Esophagus (tissue), 2 donors: ENCODE data around the gene ADD2. TPM values are rescaled to one million over a fixed set of nuclear protein-coding genes. Genes with fewer than 3 reads are reported as not detected.
"Not testable (repeated sequence)": the region's sequence is repeated elsewhere in the genome, so short reads cannot be mapped to it uniquely, and the experiment has no call there.

ENCODE experiments used
- H3K27ac ChIP-seq, 2 donors: one replicate each; pipeline ENCODE4 v1.5.1; 2013; ENCODE audit warnings: low read depth in 2 of 2, mild to moderate bottlenecking in 2 of 2, inconsistent platforms in 1 of 2, low read length in 1 of 2, moderate library complexity in 1 of 2
- H3K27me3 ChIP-seq, 2 donors: one replicate each; pipeline ENCODE4 v1.6.1; 2013; ENCODE audit warnings: low read length in 2 of 2, control low read depth in 1 of 2, mild to moderate bottlenecking in 1 of 2; ENCODE audit not compliant: insufficient read depth in 2 of 2, control insufficient read depth in 1 of 2
- H3K36me3 ChIP-seq, 2 donors: one replicate each; pipeline ENCODE4 v1.6.1; 2013; ENCODE audit warnings: low read length in 1 of 2; ENCODE audit not compliant: control insufficient read depth in 2 of 2, insufficient read depth in 2 of 2
- H3K4me1 ChIP-seq, 2 donors: one replicate each; pipeline ENCODE4 v1.6.1; 2013; ENCODE audit warnings: low read length in 1 of 2; ENCODE audit not compliant: control insufficient read depth in 2 of 2, insufficient read depth in 2 of 2
- H3K4me3 ChIP-seq, 2 donors: one replicate each; pipeline ENCODE4 v1.5.1; 2013; ENCODE audit warnings: low read length in 2 of 2, mild to moderate bottlenecking in 2 of 2, low read depth in 1 of 2, moderate library complexity in 1 of 2
- H3K9me3 ChIP-seq, 2 donors: one replicate each; pipeline ENCODE4 v1.6.1; 2013; ENCODE audit warnings: mild to moderate bottlenecking in 2 of 2, low read depth in 1 of 2, low read length in 1 of 2, moderate library complexity in 1 of 2; ENCODE audit not compliant: control insufficient read depth in 2 of 2, insufficient read depth in 1 of 2
- WGBS, 2 donors: extraction: QIAGEN DNeasy Blood & Tissue Kit; methylation state at CpG; one replicate each; pipeline ENCODE4 v1.1.7; 2013; 5-methylcytosine and 5-hydroxymethylcytosine counted together
- polyA plus RNA-seq, 2 donors: library from polyadenylated mRNA; stranded (reverse); fragments of 200-250 nt; gene quantifications; one replicate each; pipeline ENCODE4 v1.2.3, GENCODE V29; 2013
- donor health status: healthy with polysubstance abuse.
- donor health status: Bipolar disorder and iron deficiency.

ADD2 gene
- polyA plus RNA-seq, 2 donors: 0.09 to 0.12 TPM

DNA sequence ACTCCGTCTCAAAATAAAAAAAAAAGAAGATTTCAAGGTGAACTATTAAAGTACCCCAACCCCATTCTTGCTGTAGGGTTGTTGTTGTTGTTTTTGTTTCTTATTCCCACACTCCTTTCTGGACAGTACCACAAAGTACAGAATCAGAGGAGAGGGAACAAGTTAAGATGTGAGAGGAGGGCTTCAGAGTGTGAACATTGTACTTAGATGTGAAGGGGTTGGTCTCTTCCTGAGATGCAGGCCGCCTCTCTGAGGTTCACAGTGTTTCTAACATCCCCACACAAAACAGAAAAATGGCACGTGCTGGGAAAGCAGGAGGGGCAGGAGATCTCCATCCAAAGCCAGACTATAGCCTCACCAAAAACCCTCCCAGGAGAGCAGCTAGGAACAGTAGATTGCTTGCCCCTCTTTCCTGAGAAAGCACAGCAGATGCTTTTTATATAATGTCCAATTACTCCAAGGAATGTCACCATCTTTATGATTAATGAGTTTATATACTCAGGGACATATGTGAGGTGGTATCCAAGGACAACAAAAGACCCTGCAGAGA, 22.6 kb downstream of the ADD2 start:
- H3K27ac ChIP-seq: no peak overlapping the region
- H3K9me3 ChIP-seq: peaks cover 0 to 4% of the 10 kb centered on the region in 2 donors
- H3K36me3 ChIP-seq: no peaks in the 10 kb centered on the region
- H3K4me1 ChIP-seq: no peaks in the 10 kb centered on the region
- H3K27me3 ChIP-seq: no peaks in the 10 kb centered on the region
- no peak overlapping the region for H3K4me3 ChIP-seq
- 69 to 73% methylated on average over 3 of the region's 3 CpGs for WGBS, 2 donors

DNA sequence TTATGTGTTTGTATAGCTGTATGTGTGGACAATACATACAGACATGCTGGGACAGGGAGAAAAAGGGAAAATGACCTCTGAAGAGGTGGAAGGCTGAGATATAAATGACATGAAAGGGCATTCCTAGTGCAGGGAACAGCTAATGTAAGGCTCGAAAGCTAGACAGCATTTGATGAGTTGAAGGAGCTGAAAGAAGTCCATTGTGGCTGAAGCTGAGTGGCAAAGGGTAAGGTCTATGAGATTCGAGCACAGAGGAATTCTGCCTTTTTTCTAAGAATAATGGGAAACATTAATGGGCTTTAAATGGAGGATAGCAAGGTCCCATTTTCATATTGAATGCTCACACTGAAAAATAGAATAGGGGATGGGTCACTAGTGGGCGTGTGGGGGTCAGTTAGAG, 23.6 kb downstream of the ADD2 start:
- Histone ChIP-seq H3K4me1 (no peaks in the 10 kb centered on the region), H3K4me3 (no peak overlapping the region), H3K9me3 (peaks cover 0 to 4% of the 10 kb centered on the region in 2 donors), H3K27me3 (no peaks in the 10 kb centered on the region), H3K36me3 (no peaks in the 10 kb centered on the region), H3K27ac (no peak overlapping the region)
- WGBS, 2 donors: 56 to 58% methylated on average over 3 of the region's 3 CpGs

DNA sequence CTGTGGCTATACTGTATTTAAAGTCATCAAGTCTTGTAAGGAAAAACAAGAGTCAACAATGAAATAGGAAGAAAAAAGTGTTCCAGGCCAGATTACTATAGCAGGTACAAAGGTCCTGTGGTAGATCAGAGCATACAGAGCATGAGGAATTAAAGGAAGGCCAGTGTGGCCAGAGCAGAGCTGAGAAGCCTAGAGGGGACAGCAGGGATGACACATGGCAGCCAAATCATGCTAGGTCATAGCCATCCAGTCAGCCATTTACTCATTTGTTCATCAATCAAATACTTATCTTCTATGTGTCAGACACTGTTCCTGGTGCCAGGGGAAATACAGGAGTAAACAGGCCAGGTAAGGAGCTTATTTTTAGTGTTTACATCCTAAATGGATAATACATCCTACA, 24.3 kb downstream of the ADD2 start:
- Histone ChIP-seq H3K9me3 (peaks cover 0 to 4% of the 10 kb centered on the region in 2 donors), H3K4me3 (no peak overlapping the region), H3K36me3 (no peaks in the 10 kb centered on the region), H3K27ac (no peak overlapping the region), H3K27me3 (no peaks in the 10 kb centered on the region), H3K4me1 (no peaks in the 10 kb centered on the region)

DNA sequence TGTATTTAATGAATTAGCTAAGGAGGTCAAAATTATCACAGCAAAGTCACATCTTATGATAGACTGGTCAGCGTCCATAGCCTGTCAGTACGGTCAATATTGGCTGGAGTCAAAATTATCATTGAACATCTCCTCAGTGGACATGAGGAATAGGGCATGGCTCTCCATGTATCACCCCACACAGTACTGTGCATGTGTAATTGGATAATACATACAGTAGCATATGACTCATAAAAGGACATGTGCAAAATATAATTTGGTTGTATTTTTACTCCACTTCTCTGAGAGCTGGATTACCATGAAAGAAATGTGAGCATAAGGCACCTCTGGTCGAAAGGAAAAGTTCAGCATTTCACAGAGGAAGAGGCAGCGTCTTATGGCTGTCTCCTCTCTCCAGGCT, 24.9 kb downstream of the ADD2 start:
- Histone ChIP-seq H3K4me3 (no peak overlapping the region), H3K4me1 (no peaks in the 10 kb centered on the region), H3K27me3 (peaks cover 0 to 4% of the 10 kb centered on the region in 2 donors), H3K27ac (no peak overlapping the region), H3K9me3 (peaks cover 0 to 4% of the 10 kb centered on the region in 2 donors), H3K36me3 (no peaks in the 10 kb centered on the region)
- WGBS, 2 donors: 84 to 87% methylated on average over 4 of the region's 4 CpGs

DNA sequence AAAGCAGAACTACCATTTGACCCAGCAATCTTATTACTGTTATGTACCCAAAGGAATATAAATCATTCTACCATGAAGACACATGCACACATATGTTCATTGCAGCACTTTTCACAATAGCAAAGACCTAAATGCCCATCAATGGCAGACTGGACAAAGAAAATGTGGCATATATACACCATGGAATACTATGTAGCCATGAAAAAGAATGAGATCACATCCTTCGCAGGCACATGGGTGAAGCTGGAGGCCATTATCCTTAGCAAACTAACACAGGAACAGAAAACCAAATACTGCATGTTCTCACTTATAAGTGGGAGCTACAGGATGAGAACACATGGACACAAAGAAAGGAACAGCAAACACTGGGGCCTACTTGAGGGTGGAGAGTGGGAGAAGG, 28.5 kb downstream of the ADD2 start:
- H3K27ac ChIP-seq, H3K9me3 ChIP-seq, H3K4me1 ChIP-seq, H3K27me3 ChIP-seq, H3K4me3 ChIP-seq, H3K36me3 ChIP-seq: not testable (repeated sequence)
- WGBS, 2 donors: 90 to 92% methylated on average over 1 of the region's 1 CpG

DNA sequence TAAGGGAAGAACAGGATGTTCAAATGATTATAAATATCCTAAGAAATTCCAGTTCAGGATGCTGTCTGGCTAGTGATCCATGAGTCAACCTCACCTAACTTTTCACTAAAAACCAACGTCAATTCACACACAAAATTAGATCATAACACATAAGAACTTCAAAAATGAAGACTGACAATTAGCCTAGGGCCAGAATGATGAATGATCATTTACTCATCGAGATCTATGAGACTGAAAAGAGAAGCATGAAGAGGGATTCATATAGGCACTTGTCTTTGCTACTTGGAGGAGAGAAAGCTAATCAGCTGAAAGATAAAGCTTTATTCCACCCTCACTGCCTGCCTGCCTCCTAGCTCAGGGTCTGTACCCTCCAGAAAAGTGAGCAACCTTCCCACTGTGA, 29.8 kb downstream of the ADD2 start:
- 30 to 56% methylated on average over 2 of the region's 2 CpGs for WGBS, 2 donors
- H3K4me1 ChIP-seq: no peaks in the 10 kb centered on the region
- no peaks in the 10 kb centered on the region for H3K9me3 ChIP-seq
- no peak overlapping the region for H3K4me3 ChIP-seq
- H3K36me3 ChIP-seq: no peaks in the 10 kb centered on the region
- peaks cover 0 to 4% of the 10 kb centered on the region in 2 donors for H3K27me3 ChIP-seq
- H3K27ac ChIP-seq: no peak overlapping the region

DNA sequence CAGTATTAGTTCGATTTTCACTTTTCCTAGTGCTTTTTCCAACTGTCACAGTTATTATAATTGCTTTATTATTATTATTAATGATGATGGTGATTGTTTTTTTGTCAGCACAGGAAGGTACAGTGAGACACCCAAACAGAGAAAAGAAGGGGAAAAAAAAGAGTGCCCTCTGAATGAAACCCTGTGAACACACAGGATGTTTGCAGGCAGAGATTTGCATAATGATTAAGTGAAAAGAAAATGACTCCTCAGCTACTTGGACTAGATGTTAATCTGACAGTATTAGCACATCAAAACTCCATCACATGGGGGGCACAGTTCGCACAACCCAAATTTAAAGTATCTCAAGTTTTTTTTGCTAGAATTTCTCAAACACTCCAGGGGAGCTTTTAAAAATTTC, 32.9 kb downstream of the ADD2 start:
- no peak overlapping the region for H3K27ac ChIP-seq
- H3K9me3 ChIP-seq: no peaks in the 10 kb centered on the region
- H3K4me3 ChIP-seq: no peak overlapping the region
- H3K27me3 ChIP-seq: peaks cover 0 to 4% of the 10 kb centered on the region in 2 donors
- no peaks in the 10 kb centered on the region for H3K36me3 ChIP-seq
- peaks cover 0 to 2% of the 10 kb centered on the region in 2 donors for H3K4me1 ChIP-seq
- 51 to 56% methylated on average over 2 of the region's 2 CpGs for WGBS, 2 donors

DNA sequence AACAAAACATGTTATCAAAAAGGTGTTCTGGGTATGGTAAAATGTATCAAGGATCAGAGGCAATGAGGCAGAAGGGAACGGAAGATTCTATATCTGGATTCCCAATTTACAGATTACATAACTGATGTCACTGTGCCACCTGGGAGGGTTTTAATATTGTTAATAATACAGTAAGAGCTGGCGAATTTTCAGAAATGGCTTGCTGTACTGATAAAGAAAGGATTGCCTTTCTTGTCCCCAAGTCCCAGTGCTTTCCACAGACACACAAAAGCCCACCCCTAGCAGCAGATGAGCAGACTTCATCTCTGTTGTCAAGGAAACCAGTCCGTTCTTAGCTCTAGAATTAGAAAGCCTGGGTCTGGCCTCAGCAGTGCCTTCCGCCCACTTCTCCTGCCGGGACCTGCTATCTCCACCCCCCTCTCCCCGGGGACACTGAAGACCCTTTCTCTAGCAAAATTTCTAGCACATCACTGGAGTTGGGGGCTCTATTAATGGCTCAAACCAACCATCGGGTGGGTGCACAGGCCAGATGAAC, 34.3 kb downstream of the ADD2 start:
- Histone ChIP-seq H3K27ac (no peak overlapping the region), H3K27me3 (peaks cover 0 to 4% of the 10 kb centered on the region in 2 donors), H3K36me3 (no peaks in the 10 kb centered on the region), H3K4me1 (peaks cover 0 to 2% of the 10 kb centered on the region in 2 donors), H3K4me3 (no peak overlapping the region), H3K9me3 (no peaks in the 10 kb centered on the region)
- 48 to 53% methylated on average over 7 of the region's 7 CpGs for WGBS, 2 donors

DNA sequence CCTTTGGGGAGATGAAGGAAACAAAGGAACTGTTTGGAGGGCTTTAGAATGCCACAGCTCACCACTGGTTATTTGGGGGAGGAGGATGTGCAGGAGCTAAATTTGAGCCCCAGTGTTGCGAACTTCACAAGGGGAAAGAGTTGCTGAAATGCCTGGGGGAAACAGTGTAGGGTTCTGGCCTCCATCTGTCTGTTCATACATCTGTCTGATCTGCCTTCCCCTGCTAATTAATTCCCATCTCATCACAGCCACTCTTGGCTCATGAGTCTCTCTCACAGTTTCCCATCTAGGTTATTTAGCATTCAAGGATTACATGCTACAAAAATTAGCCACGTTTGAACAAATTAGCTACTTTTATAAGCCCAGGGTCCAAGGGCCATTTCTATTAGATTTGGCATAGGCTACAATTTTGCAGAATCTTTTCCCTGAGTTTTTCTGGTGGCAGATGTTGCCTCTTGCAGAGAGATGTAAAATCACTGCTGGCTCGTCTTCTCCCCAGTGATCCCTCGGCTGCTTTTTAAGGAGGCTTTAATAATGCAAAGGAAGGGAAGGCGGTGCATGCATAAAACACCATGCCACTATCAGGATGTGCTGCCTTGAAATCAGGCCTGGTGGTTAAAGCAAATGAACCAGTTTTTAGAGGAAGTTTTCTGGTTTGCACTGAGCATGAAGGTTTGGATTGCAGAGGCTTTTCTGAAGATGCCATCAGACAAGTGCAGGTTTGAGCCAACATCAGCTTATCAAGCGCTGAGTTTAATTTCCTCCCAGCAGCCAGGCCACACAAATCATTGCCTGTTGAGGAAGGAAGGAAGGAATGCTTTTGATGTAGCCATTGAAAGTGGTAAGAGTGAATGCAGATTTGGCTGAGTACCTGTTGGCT, 35.0 kb downstream of the ADD2 start:
- Histone ChIP-seq H3K9me3 (no peaks in the 10 kb centered on the region), H3K4me1 (peaks cover 0 to 2% of the 10 kb centered on the region in 2 donors), H3K27me3 (no peaks in the 10 kb centered on the region), H3K27ac (no peak overlapping the region), H3K36me3 (no peaks in the 10 kb centered on the region), H3K4me3 (no peak overlapping the region)
- WGBS, 2 donors: 59 to 66% methylated on average over 6 of the region's 6 CpGs
